Smooth muscle cell (in vitro differentiated cells): ENCODE results near the gene CILP. TPM values are rescaled to one million over a fixed set of nuclear protein-coding genes. Genes with fewer than 3 reads are reported as not detected.

Experiments used
- DNase-seq: peaks from one replicate; lab custom pipeline; 2025; ENCODE audit not compliant: unreplicated experiment; lab: John Stamatoyannopoulos, UW
- H2AFZ ChIP-seq: fragments of 200-600 bp; sonication (generic); 2 replicates; pipeline ENCODE4 v1.6.0; 2016; ENCODE audit warnings: antibody characterized with exemption, low read depth, mild to moderate bottlenecking
- H3F3A ChIP-seq: fragments of 200-600 bp; sonication (generic); 2 replicates; pipeline ENCODE4 v1.6.0; 2017; ENCODE audit warnings: antibody characterized with exemption, low read depth
- H3K27ac ChIP-seq: fragments of 200-600 bp; sonication (generic); 2 replicates; pipeline ENCODE4 v1.5.1; 2016; ENCODE audit warnings: low read depth, mild to moderate bottlenecking
- H3K27me3 ChIP-seq: fragments of 200-600 bp; sonication (generic); 2 replicates; pipeline ENCODE4 v1.6.1; 2016; ENCODE audit warnings: low read depth, mild to moderate bottlenecking
- H3K36me3 ChIP-seq: fragments of 200-600 bp; sonication (generic); 2 replicates; pipeline ENCODE4 v1.5.1; 2016; ENCODE audit warnings: low read depth
- H3K4me1 ChIP-seq: fragments of 200-600 bp; sonication (generic); 2 replicates; pipeline ENCODE4 v1.5.1; 2016; ENCODE audit warnings: low read depth
- H3K4me2 ChIP-seq: fragments of 200-600 bp; sonication (generic); 2 replicates; pipeline ENCODE4 v1.6.0; 2016; ENCODE audit warnings: mild to moderate bottlenecking
- H3K4me3 ChIP-seq: fragments of 200-600 bp; sonication (generic); 2 replicates; pipeline ENCODE4 v1.5.1; 2016; ENCODE audit warnings: mild to moderate bottlenecking
- H3K79me2 ChIP-seq: fragments of 200-600 bp; sonication (generic); 2 replicates; pipeline ENCODE4 v1.6.0; 2016; ENCODE audit warnings: low read depth, mild to moderate bottlenecking
- H3K9ac ChIP-seq: fragments of 200-600 bp; sonication (generic); 2 replicates; pipeline ENCODE4 v1.6.0; 2016; ENCODE audit warnings: low read depth
- H3K9me3 ChIP-seq: fragments of 200-600 bp; sonication (generic); replicated peaks from 2 replicates; pipeline ENCODE4 v1.5.1; 2016; ENCODE audit warnings: low read depth
- H4K20me1 ChIP-seq: fragments of 200-600 bp; sonication (generic); 2 replicates; pipeline ENCODE4 v1.6.0; 2016; ENCODE audit warnings: low read depth
- WGBS: methylation state at CpG from one replicate; pipeline ENCODE4 v1.1.7; 2016; ENCODE audit warnings: low lambda C conversion rate; 5-methylcytosine and 5-hydroxymethylcytosine counted together
- polyA plus RNA-seq: library from polyadenylated mRNA; unstranded; fragments of >200 nt; fragmentation: Nextera tagmentation; extraction: Ambion mirVana; gene quantifications from 2 replicates; pipeline ENCODE4 v1.2.1, GENCODE V29; 2016
- total RNA-seq: library from RNA; depleted of rRNA; stranded (reverse); fragments of >200 nt; gene quantifications from 2 replicates; pipeline ENCODE4 v1.2.3, GENCODE V29; 2014
- TF ChIP-seq, protein P1 (sequence below): fragments of 200-600 bp; sonication (generic); IDR thresholded peaks from 2 replicates; pipeline ENCODE4 v1.5.1; 2017; ENCODE audit warnings: borderline replicate concordance, mild to moderate bottlenecking, antibody characterized with exemption; ENCODE audit not compliant: insufficient read depth, poor library complexity, severe bottlenecking

Gene CILP
- total and polyA plus RNA-seq, 2 experiments from 2014 or later, result 84.4 to 125 TPM

DNA sequence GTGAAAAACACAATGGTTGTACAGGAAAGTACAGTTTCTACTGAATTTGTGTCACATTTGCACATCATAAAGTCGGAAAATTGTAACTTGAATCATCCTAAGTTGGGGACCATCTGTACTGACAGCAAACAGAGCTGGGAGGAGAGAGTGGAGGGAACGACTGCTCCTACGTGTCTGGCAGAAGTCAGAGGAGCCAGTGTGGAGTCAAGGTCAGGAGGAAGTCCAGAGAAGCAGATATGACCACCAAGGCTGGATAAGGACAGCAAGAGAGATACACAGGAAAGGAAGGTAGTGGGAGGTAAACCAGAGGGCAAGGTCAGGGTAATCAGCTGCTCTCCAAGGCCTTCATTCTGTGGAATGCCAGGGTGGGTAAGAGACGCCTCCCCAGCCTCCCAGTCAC is 2.7 kb upstream of the CILP start:
- no peaks in the 10 kb centered on the region for H3K36me3 ChIP-seq
- TF ChIP-seq, protein P1, sequence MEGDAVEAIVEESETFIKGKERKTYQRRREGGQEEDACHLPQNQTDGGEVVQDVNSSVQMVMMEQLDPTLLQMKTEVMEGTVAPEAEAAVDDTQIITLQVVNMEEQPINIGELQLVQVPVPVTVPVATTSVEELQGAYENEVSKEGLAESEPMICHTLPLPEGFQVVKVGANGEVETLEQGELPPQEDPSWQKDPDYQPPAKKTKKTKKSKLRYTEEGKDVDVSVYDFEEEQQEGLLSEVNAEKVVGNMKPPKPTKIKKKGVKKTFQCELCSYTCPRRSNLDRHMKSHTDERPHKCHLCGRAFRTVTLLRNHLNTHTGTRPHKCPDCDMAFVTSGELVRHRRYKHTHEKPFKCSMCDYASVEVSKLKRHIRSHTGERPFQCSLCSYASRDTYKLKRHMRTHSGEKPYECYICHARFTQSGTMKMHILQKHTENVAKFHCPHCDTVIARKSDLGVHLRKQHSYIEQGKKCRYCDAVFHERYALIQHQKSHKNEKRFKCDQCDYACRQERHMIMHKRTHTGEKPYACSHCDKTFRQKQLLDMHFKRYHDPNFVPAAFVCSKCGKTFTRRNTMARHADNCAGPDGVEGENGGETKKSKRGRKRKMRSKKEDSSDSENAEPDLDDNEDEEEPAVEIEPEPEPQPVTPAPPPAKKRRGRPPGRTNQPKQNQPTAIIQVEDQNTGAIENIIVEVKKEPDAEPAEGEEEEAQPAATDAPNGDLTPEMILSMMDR, result no peak
- peaks cover 4% of the 10 kb centered on the region for H3F3A ChIP-seq
- H3K27ac ChIP-seq, result no peak overlapping the region
- DNase-seq, result no peak
- WGBS, result 88% methylated on average over 4 of the region's 4 CpGs
- H4K20me1 ChIP-seq, result no peaks in the 10 kb centered on the region
- H3K4me1 ChIP-seq, result peaks cover 28% of the 10 kb centered on the region
- H3K4me2 ChIP-seq, result no peak overlapping the region
- no peak overlapping the region for H3K9ac ChIP-seq
- H3K79me2 ChIP-seq, result no peaks in the 10 kb centered on the region
- H2AFZ ChIP-seq, result no peak overlapping the region
- H3K27me3 ChIP-seq, result no peaks in the 10 kb centered on the region
- H3K4me3 ChIP-seq, result no peak overlapping the region
- H3K9me3 ChIP-seq, result no peaks in the 10 kb centered on the region

- DNase-seq, result no peak
- H3K36me3 ChIP-seq, result no peaks in the 10 kb centered on the region
- no peak overlapping the region for H3K4me2 ChIP-seq
- TF ChIP-seq, protein P1, result no peak
- H3K27me3 ChIP-seq, result no peaks in the 10 kb centered on the region
- no peaks in the 10 kb centered on the region for H3K79me2 ChIP-seq
- H3K27ac ChIP-seq, result no peak overlapping the region
- peaks cover 4% of the 10 kb centered on the region for H3F3A ChIP-seq
- H3K4me1 ChIP-seq, result peaks cover 34% of the 10 kb centered on the region
- no peaks in the 10 kb centered on the region for H4K20me1 ChIP-seq
- H2AFZ ChIP-seq, result no peak overlapping the region
- no peak overlapping the region for H3K9ac ChIP-seq
- H3K9me3 ChIP-seq, result no peaks in the 10 kb centered on the region
- WGBS, result 42% methylated on average over 2 of the region's 2 CpGs
- no peak overlapping the region for H3K4me3 ChIP-seq
Observed at GRCh38 chr15:65213241-65213640, 2.0 kb upstream of the CILP start.

DNA sequence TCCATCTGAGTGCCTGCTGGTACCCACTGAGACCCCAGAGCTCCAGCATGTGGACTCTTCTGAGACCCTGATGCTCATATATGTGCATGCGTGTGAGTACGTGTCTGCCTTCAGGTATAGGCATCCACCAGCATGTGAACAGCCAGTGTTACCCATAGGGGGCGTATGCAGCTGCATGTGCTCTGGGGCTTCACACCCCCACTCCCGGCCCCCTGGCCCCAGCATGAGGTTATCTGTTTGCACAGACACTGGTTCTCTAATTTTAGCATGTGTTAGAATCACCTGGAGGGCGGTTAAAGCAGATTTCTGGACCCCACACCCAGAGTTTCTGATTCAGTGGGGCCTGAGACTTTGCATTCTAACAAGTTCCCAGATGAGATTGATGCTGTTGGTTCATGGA is 824 bp upstream of the CILP start:
- Histone ChIP-seq H3K27ac (peak overlapping the region; percentile 53), H3K36me3 (no peaks in the 10 kb centered on the region), H4K20me1 (no peaks in the 10 kb centered on the region), H3K9ac (no peak overlapping the region), H3K27me3 (no peaks in the 10 kb centered on the region), H3K4me3 (no peak overlapping the region), H3K4me1 (peaks cover 34% of the 10 kb centered on the region), H3K4me2 (peak overlapping the region; percentile 74), H3K79me2 (no peaks in the 10 kb centered on the region), H3K9me3 (no peaks in the 10 kb centered on the region), H3F3A (peaks cover 4% of the 10 kb centered on the region), H2AFZ (no peak overlapping the region)
- no peak for DNase-seq
- TF ChIP-seq, protein P1, result peak; percentile 36
- 70% methylated on average over 5 of the region's 5 CpGs for WGBS

- Histone ChIP-seq H3K79me2 (no peaks in the 10 kb centered on the region), H3K27ac (peak overlapping the region; percentile 65), H3K27me3 (no peaks in the 10 kb centered on the region), H3K9ac (no peak overlapping the region), H3K9me3 (no peaks in the 10 kb centered on the region), H4K20me1 (no peaks in the 10 kb centered on the region), H3K4me3 (no peak overlapping the region), H2AFZ (no peak overlapping the region), H3K36me3 (no peaks in the 10 kb centered on the region), H3K4me2 (peak overlapping the region; percentile 74), H3F3A (peaks cover 4% of the 10 kb centered on the region), H3K4me1 (peaks cover 34% of the 10 kb centered on the region)
- no peak for DNase-seq
- TF ChIP-seq, protein P1, result no peak
- 43% methylated on average over 6 of the region's 6 CpGs for WGBS
Observed at GRCh38 chr15:65211482-65211982, 259 bp upstream of the CILP start.
